Progenitor cell of endocrine pancreas (in vitro differentiated cells): ENCODE results near the gene POLR3K. TPM values are rescaled to one million over a fixed set of nuclear protein-coding genes. Genes with fewer than 3 reads are reported as not detected.

Experiments
- DNase-seq: peaks from one replicate; pipeline ENCODE4 v3.0.0; 2021; ENCODE audit warnings: low spot score; ENCODE audit not compliant: unreplicated experiment
- H3K27ac Mint-ChIP-seq: 2 replicates; pipeline ENCODE4 v1.8.0; 2021; ENCODE audit warnings: mild to moderate bottlenecking, moderate library complexity, mixed read lengths
- H3K27me3 Mint-ChIP-seq: 2 replicates; pipeline ENCODE4 v1.8.0; 2021; ENCODE audit warnings: mixed read lengths
- H3K36me3 Mint-ChIP-seq: 2 replicates; pipeline ENCODE4 v1.8.0; 2022; ENCODE audit warnings: mixed read lengths; ENCODE audit not compliant: insufficient read depth
- H3K4me1 Mint-ChIP-seq: 2 replicates; pipeline ENCODE4 v1.8.0; 2021; ENCODE audit warnings: low read depth, mixed read lengths
- H3K4me3 Mint-ChIP-seq: 2 replicates; pipeline ENCODE4 v1.8.0; 2021; ENCODE audit warnings: low read depth, mild to moderate bottlenecking, moderate library complexity, mixed read lengths
- H3K9me3 Mint-ChIP-seq: 2 replicates; pipeline ENCODE4 v1.8.0; 2021; ENCODE audit warnings: low read depth, mixed read lengths
- CTCF ChIP-seq: fragments of 200-600 bp; sonication (generic); IDR thresholded peaks from one replicate; pipeline ENCODE4 v1.5.0; 2021; ENCODE audit warnings: antibody characterized with exemption, mild to moderate bottlenecking; ENCODE audit not compliant: unreplicated experiment
- total RNA-seq: library from RNA; stranded (reverse); gene quantifications from 2 replicates; pipeline ENCODE4 v1.2.1, GENCODE V29; 2021

The POLR3K gene
- total RNA-seq, 1 donor from 2014 or later = 11.1 TPM

GRCh38 chr16:74747-75334, 21.4 kb upstream of the POLR3K start:
- Mint-ChIP-seq H3K9me3 (no peaks in the 10 kb centered on the region), H3K36me3 (no peaks in the 10 kb centered on the region), H3K4me1 (peaks cover 25% of the 10 kb centered on the region)

GRCh38 chr16:74051-74746, 20.8 kb upstream of the POLR3K start:
- DNase-seq = no peak
- H3K27ac Mint-ChIP-seq = peak overlapping the region; percentile 37
- H3K4me3 Mint-ChIP-seq = peak overlapping the region; percentile 81
- H3K36me3 Mint-ChIP-seq = no peaks in the 10 kb centered on the region
- H3K4me1 Mint-ChIP-seq = peaks cover 25% of the 10 kb centered on the region
- peaks cover 8% of the 10 kb centered on the region for H3K27me3 Mint-ChIP-seq
- H3K9me3 Mint-ChIP-seq = no peaks in the 10 kb centered on the region
- TF ChIP-seq CTCF = no peak

More at GRCh38 chr16:74747-75334, 21.4 kb upstream of the POLR3K start:
- TF ChIP-seq CTCF = no peak
- H3K4me3 Mint-ChIP-seq = peak overlapping the region; percentile 39
- peak overlapping the region; percentile 62 for H3K27ac Mint-ChIP-seq
- peaks cover 8% of the 10 kb centered on the region for H3K27me3 Mint-ChIP-seq
- DNase-seq = no peak

- peak; percentile 53 for DNase-seq
- H3K4me1 Mint-ChIP-seq = peaks cover 21% of the 10 kb centered on the region
- no peaks in the 10 kb centered on the region for H3K9me3 Mint-ChIP-seq
- H3K27ac Mint-ChIP-seq = peak within 1 kb of the TSS; percentile 94
- no peak for TF ChIP-seq CTCF
- H3K4me3 Mint-ChIP-seq = peak within 1 kb of the TSS; percentile 82
- peaks cover 8% of the 10 kb centered on the region for H3K27me3 Mint-ChIP-seq
- H3K36me3 Mint-ChIP-seq = no peaks in the 10 kb centered on the region
These were observed 19.4 kb upstream of the POLR3K start, which contains the start of gene RHBDF1 for GRCh38 chr16:72561-73548. Gene RHBDF1 (minus strand): TSS chr16:72631. CDS start chr16:65015, 7,616 bp downstream.

- no peaks in the 10 kb centered on the region for H3K9me3 Mint-ChIP-seq
- DNase-seq = no peak
- TF ChIP-seq CTCF = no peak
- H3K36me3 Mint-ChIP-seq = no peaks in the 10 kb centered on the region
- peaks cover 8% of the 10 kb centered on the region for H3K27me3 Mint-ChIP-seq
- peak overlapping the region; percentile 82 for H3K4me3 Mint-ChIP-seq
- peaks cover 21% of the 10 kb centered on the region for H3K4me1 Mint-ChIP-seq
- H3K27ac Mint-ChIP-seq = peak overlapping the region; percentile 94
These were observed 18.4 kb upstream of the POLR3K start for GRCh38 chr16:71540-72401.
